DMS53 treated with DMSO at 0.1 percent for 48 hours (cell line): ENCODE measurements around the gene CRK.
A peak's percentile ranks its signal among the peaks of the same experiment; 100 is the strongest.

Source experiments
- DNase-seq: peaks from one replicate; lab custom pipeline; 2025; ENCODE audit not compliant: unreplicated experiment; lab: John Stamatoyannopoulos, UW

The CRK gene

GRCh38 chr17:1486802-1487695, 31.0 kb upstream of the CRK start:
- peak; percentile 33 for DNase-seq

GRCh38 chr17:1485423-1486376, 29.7 kb upstream of the CRK start:
- no peak for DNase-seq

GRCh38 chr17:1484676-1485422, 28.8 kb upstream of the CRK start:
- peak; percentile 27 for DNase-seq

GRCh38 chr17:1484060-1484535, 28.1 kb upstream of the CRK start:
- no peak for DNase-seq

GRCh38 chr17:1482680-1483079, 26.6 kb upstream of the CRK start:
- DNase-seq = no peak

GRCh38 chr17:1481736-1482135, 25.7 kb upstream of the CRK start:
- DNase-seq = no peak

- no peak for DNase-seq
Observed at GRCh38 chr17:1480747-1481465, 24.9 kb upstream of the CRK start.

GRCh38 chr17:1478418-1478817, 22.4 kb upstream of the CRK start:
- DNase-seq = no peak

GRCh38 chr17:1475321-1475854, 19.4 kb upstream of the CRK start:
- DNase-seq = no peak

- DNase-seq = no peak
Observed at GRCh38 chr17:1474402-1475189, 18.6 kb upstream of the CRK start.

- no peak for DNase-seq
Observed at GRCh38 chr17:1473841-1474240, 17.8 kb upstream of the CRK start.

- no peak for DNase-seq
Observed at GRCh38 chr17:1473170-1473569, 17.1 kb upstream of the CRK start.

GRCh38 chr17:1471911-1472821, 16.1 kb upstream of the CRK start:
- DNase-seq = no peak

GRCh38 chr17:1471490-1471889, 15.5 kb upstream of the CRK start:
- no peak for DNase-seq

GRCh38 chr17:1470755-1471462, 14.9 kb upstream of the CRK start:
- no peak for DNase-seq

- no peak for DNase-seq
Observed at GRCh38 chr17:1470071-1470754, 14.2 kb upstream of the CRK start.

- no peak for DNase-seq
Observed at GRCh38 chr17:1469231-1469852, 13.3 kb upstream of the CRK start.
